GM12873 (cell line): ENCODE data around the gene SLC66A1.
"Not testable (repeated sequence)": the region's sequence is repeated elsewhere in the genome, so short reads cannot be mapped to it uniquely, and the experiment has no call there.

Source experiments
- TF ChIP-seq, protein P1 (sequence below): IDR thresholded peaks from 2 replicates; pipeline ENCODE4 v1.5.1; 2012; ENCODE audit warnings: low read depth, mild to moderate bottlenecking, moderate library complexity, low read length, control low read depth; ENCODE audit not compliant: insufficient read depth; ENCODE audit errors: missing control alignments

SLC66A1 gene

DNA sequence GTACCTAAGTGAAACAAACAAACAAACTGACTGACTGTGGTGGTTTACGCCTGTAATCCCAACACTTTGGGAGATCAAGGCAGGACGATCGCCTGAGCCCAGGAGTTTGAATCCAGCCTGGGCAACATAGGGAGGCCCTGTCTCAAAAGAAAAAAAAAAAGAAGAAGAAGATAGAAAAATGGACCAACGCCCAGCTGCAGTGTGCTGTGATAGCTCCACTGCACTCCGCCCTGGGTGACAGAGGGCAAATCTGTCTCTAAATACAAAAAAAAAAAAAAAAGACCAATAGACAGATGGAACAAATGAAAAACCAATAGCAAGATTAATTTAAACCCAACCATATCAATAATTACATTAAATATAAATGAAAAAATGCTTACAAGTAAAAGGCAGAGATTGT lies 37.5 kb upstream of the SLC66A1 start:
- TF ChIP-seq, protein P1, sequence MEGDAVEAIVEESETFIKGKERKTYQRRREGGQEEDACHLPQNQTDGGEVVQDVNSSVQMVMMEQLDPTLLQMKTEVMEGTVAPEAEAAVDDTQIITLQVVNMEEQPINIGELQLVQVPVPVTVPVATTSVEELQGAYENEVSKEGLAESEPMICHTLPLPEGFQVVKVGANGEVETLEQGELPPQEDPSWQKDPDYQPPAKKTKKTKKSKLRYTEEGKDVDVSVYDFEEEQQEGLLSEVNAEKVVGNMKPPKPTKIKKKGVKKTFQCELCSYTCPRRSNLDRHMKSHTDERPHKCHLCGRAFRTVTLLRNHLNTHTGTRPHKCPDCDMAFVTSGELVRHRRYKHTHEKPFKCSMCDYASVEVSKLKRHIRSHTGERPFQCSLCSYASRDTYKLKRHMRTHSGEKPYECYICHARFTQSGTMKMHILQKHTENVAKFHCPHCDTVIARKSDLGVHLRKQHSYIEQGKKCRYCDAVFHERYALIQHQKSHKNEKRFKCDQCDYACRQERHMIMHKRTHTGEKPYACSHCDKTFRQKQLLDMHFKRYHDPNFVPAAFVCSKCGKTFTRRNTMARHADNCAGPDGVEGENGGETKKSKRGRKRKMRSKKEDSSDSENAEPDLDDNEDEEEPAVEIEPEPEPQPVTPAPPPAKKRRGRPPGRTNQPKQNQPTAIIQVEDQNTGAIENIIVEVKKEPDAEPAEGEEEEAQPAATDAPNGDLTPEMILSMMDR: no peak

DNA sequence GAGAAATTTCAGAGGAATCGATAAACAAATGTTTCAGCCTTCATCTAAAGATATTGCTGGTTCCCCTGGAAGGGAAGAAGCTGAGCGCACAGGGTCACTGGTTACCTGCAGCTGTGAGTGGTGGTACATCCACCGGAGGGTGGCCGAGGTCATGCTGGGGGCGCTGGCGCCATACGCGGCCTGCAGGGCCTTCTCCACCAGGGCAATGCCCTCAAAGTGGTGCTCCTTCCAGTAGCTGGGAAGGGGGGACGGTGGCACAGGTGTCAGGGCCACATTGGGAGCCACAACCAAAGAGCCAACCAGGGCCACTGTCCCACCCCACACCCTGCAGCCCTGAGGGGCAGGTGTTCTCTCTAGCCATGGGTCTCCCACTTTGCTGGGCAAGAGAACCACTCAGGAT lies 28.2 kb upstream of the SLC66A1 start:
- TF ChIP-seq, protein P1: no peak

DNA sequence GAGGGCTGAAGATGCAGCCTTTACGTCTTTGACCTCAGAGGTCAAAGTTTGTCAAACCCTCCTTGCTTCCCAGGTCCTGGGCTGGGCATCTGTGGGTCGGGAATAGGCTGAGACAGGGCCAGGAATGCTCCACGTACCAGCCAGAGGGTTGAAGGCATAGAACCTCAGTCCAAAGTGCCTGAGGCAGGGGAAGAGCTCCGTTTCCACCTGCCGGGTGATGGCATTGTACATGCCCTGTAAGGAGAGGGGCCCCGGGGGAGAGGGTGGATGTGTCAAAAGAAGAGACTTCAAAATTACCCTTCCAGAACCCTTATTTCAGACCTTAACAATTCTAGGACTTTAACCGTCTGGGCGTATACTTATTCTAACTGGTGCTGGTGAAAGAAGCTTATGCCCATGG lies 27.2 kb upstream of the SLC66A1 start:
- TF ChIP-seq, protein P1: no peak

DNA sequence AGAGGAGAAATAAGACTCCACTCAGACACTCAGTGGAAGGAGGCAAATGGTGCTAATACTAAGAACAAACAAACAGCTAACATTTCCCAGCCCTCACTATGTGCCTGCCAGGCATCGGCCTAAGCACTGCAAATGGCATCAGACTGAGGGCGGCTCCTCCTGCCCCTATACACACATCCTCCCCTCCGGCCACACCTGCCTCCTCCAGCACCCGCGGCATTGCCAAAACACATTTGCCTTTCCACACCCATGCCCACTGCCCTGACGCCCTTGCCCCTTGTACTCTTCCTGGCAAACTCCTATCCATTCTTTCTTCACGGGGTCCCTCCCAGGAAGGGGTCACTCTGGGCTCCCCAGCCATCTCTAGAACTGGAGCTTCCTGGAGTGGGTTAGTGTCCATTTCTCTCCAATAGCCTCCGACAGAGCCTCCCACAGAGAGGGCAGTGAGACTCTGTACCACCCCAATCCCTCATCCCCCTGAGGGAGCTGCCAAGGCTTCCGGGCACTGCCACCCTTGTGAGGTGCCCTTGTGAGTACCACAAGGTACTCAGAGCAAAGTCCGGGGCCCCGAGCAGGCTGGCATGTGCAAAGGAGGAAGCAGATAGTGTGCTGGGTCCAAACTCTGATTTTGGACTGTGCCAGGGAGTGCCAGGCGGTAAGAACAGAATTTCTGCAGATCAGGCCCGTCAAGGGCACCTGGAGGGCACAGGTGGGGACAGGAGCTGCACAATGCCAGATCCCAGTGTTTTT lies 24.5 kb upstream of the SLC66A1 start:
- TF ChIP-seq, protein P1: no peak

DNA sequence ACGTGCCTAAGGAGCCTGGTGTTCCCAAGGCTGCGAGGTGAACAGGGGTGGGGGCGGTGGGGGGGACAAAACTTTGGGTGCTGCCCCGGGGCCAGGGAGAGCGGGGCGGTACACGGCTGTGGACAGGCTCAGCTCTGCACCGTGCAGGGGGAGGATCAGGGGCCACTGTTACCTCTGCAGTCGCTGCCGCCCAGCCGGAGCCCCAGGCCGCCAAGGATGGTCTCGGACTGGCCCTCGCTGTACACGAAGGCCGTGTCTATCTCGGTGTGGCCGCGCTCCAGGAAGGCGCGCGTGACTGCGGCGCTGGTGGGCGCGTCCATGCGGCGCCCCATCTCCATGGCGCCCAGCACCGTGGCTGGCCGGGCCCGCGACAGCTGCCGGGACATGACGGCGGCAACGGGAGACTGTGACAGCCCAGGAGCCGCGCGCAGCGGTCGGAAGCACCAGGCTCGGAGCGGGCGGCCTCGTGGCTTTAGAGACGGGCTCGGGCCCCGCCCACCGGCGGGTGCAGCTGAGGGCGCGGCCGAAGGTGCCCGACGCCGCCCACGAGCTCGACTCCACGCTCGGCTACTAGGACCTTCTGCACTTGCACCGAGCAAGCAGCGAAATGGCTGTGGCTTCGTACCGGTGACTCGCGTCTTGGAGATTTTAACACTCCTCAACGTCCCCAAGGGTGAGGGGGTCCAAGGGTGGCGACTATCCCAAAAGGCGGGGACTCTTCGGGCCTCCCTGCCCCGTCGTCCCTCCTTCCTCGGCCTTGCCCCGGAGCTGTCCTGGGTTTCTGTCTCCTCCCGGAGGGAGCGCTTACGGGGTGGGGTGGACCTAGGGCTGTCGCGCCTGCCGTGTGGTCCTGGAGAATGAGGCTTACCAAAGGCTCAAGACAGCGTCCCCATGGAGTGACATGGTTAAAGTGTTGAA lies 23.5 kb upstream of the SLC66A1 start, which contains the start of gene AKR7A3:
TSS of gene AKR7A3 (minus strand) at position 447 of the 918 bp plus-strand sequence. CDS start at position 386, 61 bp downstream.
- TF ChIP-seq, protein P1: not testable (repeated sequence)

DNA sequence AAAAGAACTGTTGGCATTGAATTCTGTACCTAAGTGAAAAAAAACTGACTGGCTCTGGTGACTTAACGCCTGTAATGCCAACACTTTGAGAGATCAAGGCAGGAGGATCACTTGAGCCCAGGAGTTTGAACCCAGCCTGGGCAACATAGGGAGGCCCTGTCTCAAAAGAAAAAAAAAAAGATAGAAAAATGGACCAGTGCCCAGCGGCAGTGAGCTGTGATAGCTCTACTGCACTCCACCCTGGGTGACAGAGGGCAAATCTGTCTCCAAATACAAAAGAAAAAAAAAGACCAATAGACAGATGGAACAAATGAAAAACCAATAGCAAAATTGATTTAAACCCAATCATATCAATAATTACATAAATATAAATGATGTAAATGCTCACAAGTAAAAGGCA lies 22.9 kb upstream of the SLC66A1 start:
- TF ChIP-seq, protein P1: no peak

DNA sequence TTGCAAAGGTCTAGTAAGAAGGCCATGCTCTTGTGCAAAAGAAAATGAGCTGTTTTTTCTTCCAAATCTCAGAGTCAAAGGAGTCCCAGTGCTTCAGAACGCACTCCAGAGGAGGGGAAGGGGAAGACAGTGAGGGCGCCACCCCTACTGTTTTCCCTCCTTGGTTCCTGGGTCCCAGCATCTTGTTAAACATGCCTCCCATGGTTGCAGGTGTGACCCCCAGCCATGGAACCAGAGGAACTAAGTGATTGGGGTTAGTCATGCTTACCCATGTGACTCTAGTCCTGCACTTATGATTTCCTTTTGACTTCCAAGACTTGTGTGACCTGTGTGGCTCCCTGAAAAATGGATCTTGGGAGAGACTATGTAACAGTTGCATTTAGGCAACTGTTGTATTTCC lies 17.5 kb upstream of the SLC66A1 start:
- TF ChIP-seq, protein P1: no peak
